GM12873 (cell line): ENCODE results near the gene CARMIL1.

ENCODE experiments used
- CTCF ChIP-seq: IDR thresholded peaks from 2 replicates; pipeline ENCODE4 v1.5.1; 2012; ENCODE audit warnings: low read depth, mild to moderate bottlenecking, moderate library complexity, low read length, control low read depth; ENCODE audit not compliant: insufficient read depth; ENCODE audit errors: missing control alignments

CARMIL1 gene

GRCh38 chr6:25254671-25255070 lies 24.5 kb upstream of the CARMIL1 start:
- TF ChIP-seq CTCF, result no peak

- TF ChIP-seq CTCF, result no peak
Measured at GRCh38 chr6:25257686-25258348, 21.4 kb upstream of the CARMIL1 start.

- TF ChIP-seq CTCF, result no peak
Measured at GRCh38 chr6:25259756-25260155, 19.4 kb upstream of the CARMIL1 start.

GRCh38 chr6:25263657-25264056 lies 15.5 kb upstream of the CARMIL1 start:
- no peak for TF ChIP-seq CTCF

- TF ChIP-seq CTCF, result no peak
Measured at GRCh38 chr6:25266456-25267100, 12.6 kb upstream of the CARMIL1 start.

GRCh38 chr6:25267662-25268061 lies 11.5 kb upstream of the CARMIL1 start:
- TF ChIP-seq CTCF, result no peak

DNA sequence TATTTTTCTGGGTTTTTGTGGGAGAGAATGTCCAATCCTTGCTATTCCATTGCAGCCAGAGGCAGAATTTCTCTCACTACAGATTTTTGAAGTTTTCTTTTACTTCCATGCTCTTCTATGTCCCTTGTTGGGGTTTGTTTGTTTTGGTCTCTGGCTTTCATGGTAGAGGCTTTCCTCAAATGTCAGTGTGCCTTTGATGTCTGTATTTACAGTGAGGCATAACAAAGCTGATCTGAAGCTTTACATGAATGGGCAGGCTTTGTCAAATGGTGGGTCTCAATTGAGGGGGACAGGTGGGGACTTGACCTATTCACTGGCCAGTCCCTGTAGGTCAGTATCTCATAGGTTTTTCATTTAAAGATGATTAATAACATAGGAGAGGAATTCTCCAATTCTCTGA lies 8.6 kb upstream of the CARMIL1 start:
- no peak for TF ChIP-seq CTCF
